Neural cell (in vitro differentiated cells): ENCODE data around the gene MECR. TPM values are rescaled to one million over a fixed set of nuclear protein-coding genes. Genes with fewer than 3 reads are reported as not detected.

Experiments
- H2AFZ ChIP-seq: fragments of 200-600, 300-800 bp; sonication (generic), shearing (Covaris generic); 2 replicates; pipeline ENCODE4 v1.6.0; 2014; ENCODE audit warnings: low read depth, mild to moderate bottlenecking, antibody characterized with exemption, low read length, moderate library complexity
- H3F3A ChIP-seq: fragments of 200-600 bp; shearing (Covaris generic); 2 replicates; pipeline ENCODE4 v1.6.1; 2016; ENCODE audit warnings: mild to moderate bottlenecking, moderate library complexity, mixed read lengths, antibody characterized with exemption, low read length; ENCODE audit not compliant: insufficient read depth, poor library complexity, severe bottlenecking
- H3K27ac ChIP-seq: fragments of 200-600, 300-800 bp; sonication (generic), shearing (Covaris generic); 2 replicates; pipeline ENCODE4 v1.5.1; 2014; ENCODE audit warnings: mild to moderate bottlenecking, low read length, moderate library complexity
- H3K27me3 ChIP-seq: fragments of 300-800, 200-600 bp; sonication (generic), shearing (Covaris generic); 2 replicates; pipeline ENCODE4 v1.6.0; 2014; ENCODE audit warnings: mild to moderate bottlenecking, low read depth, low read length, moderate library complexity; ENCODE audit not compliant: insufficient read depth
- H3K36me3 ChIP-seq: fragments of 300-800, 200-600 bp; sonication (generic), shearing (Covaris generic); 2 replicates; pipeline ENCODE4 v1.5.1; 2014; ENCODE audit warnings: mild to moderate bottlenecking, antibody characterized with exemption, low read length, moderate library complexity; ENCODE audit not compliant: insufficient read depth
- H3K4me2 ChIP-seq: fragments of 300-800, 200-600 bp; sonication (generic), shearing (Covaris generic); 2 replicates; pipeline ENCODE4 v1.6.0; 2014; ENCODE audit warnings: mild to moderate bottlenecking, low read length
- H3K4me3 ChIP-seq: fragments of 300-800, 200-600 bp; sonication (generic), shearing (Covaris generic); 2 replicates; pipeline ENCODE4 v1.5.1; 2014; ENCODE audit warnings: mild to moderate bottlenecking, low read length, moderate library complexity
- H3K79me2 ChIP-seq: fragments of 200-600 bp; shearing (Covaris generic); replicated peaks from 2 replicates; pipeline ENCODE4 v1.6.0; 2014; ENCODE audit warnings: mild to moderate bottlenecking, low read length, moderate library complexity; ENCODE audit not compliant: insufficient read depth
- H3K9ac ChIP-seq: fragments of 300-800, 200-600 bp; sonication (generic), shearing (Covaris generic); 2 replicates; pipeline ENCODE4 v1.6.1; 2016; ENCODE audit warnings: mild to moderate bottlenecking, low read length, mixed read lengths
- H3K9me2 ChIP-seq: fragments of 200-600 bp; shearing (Covaris generic); 2 replicates; pipeline ENCODE4 v1.6.1; 2016; ENCODE audit warnings: mild to moderate bottlenecking, low read length, mixed read lengths; ENCODE audit not compliant: insufficient read depth
- H3K9me3 ChIP-seq: fragments of 200-600, 300-800 bp; sonication (generic), shearing (Covaris generic); 2 replicates; pipeline ENCODE4 v1.6.1; 2016; ENCODE audit warnings: mild to moderate bottlenecking, mixed run types, low read length, moderate library complexity, mixed read lengths
- H4K20me1 ChIP-seq: fragments of 200-600 bp; shearing (Covaris generic); 2 replicates; pipeline ENCODE4 v1.6.1; 2016; ENCODE audit warnings: mild to moderate bottlenecking, mixed run types; ENCODE audit not compliant: insufficient read depth
- EP300 ChIP-seq: fragments of 450-650 bp; conservative IDR thresholded peaks from 2 replicates; pipeline ENCODE4 v1.6.1; 2014; ENCODE audit warnings: antibody characterized with exemption, mild to moderate bottlenecking, moderate library complexity; ENCODE audit not compliant: poor library complexity, severe bottlenecking
- EZH2 ChIP-seq: fragments of 200-600, 300-800 bp; shearing (Covaris generic), sonication (generic); IDR thresholded peaks from 2 replicates; pipeline ENCODE4 v1.6.1; 2014; ENCODE audit warnings: antibody characterized with exemption, low read length, borderline replicate concordance, mild to moderate bottlenecking; ENCODE audit not compliant: insufficient read depth, poor library complexity, severe bottlenecking
- MXI1 ChIP-seq: fragments of 450-650 bp; conservative IDR thresholded peaks from 2 replicates; pipeline ENCODE4 v1.6.1; 2014; ENCODE audit warnings: antibody characterized with exemption, mild to moderate bottlenecking; ENCODE audit not compliant: poor library complexity, severe bottlenecking
- POLR2AphosphoS5 ChIP-seq: IDR thresholded peaks from 2 replicates; pipeline ENCODE4 v1.6.1; 2012
- RAD21 ChIP-seq: fragments of 450-650 bp; conservative IDR thresholded peaks from 2 replicates; pipeline ENCODE4 v1.6.1; 2014; ENCODE audit warnings: antibody characterized with exemption, mild to moderate bottlenecking, moderate library complexity
- SMC3 ChIP-seq: fragments of 450-650 bp; conservative IDR thresholded peaks from 2 replicates; pipeline ENCODE4 v1.6.1; 2014; ENCODE audit warnings: antibody characterized with exemption, mild to moderate bottlenecking, moderate library complexity; ENCODE audit not compliant: poor library complexity
- TAF1 ChIP-seq: IDR thresholded peaks from 2 replicates; pipeline ENCODE4 v1.6.1; 2012; ENCODE audit warnings: low read depth
- polyA plus RNA-seq: library from polyadenylated mRNA; depleted of rRNA; stranded (reverse); fragments of >200 nt; gene quantifications from 2 replicates; pipeline ENCODE4 v1.2.3, GENCODE V29; 2014
- TF ChIP-seq, protein P1 (sequence below): IDR thresholded peaks from 2 replicates; pipeline ENCODE4 v1.6.1; 2012; ENCODE audit warnings: borderline replicate concordance
- TF ChIP-seq, protein P2 (sequence below): fragments of 450-650 bp; IDR thresholded peaks from 2 replicates; pipeline ENCODE4 v1.5.1; 2014; ENCODE audit warnings: antibody characterized with exemption, mild to moderate bottlenecking, moderate library complexity; ENCODE audit not compliant: poor library complexity, severe bottlenecking

MECR gene
- polyA plus RNA-seq, 1 donor from 2014 or later: 14.0 TPM

GRCh38 chr1:29264773-29265389 is 34.1 kb upstream of the MECR start:
- H3K4me3 ChIP-seq: no peak overlapping the region
- TF ChIP-seq MXI1 (no peak), SMC3 (no peak), POLR2AphosphoS5 (no peak), EZH2 (no peak)
- TF ChIP-seq, protein P1, sequence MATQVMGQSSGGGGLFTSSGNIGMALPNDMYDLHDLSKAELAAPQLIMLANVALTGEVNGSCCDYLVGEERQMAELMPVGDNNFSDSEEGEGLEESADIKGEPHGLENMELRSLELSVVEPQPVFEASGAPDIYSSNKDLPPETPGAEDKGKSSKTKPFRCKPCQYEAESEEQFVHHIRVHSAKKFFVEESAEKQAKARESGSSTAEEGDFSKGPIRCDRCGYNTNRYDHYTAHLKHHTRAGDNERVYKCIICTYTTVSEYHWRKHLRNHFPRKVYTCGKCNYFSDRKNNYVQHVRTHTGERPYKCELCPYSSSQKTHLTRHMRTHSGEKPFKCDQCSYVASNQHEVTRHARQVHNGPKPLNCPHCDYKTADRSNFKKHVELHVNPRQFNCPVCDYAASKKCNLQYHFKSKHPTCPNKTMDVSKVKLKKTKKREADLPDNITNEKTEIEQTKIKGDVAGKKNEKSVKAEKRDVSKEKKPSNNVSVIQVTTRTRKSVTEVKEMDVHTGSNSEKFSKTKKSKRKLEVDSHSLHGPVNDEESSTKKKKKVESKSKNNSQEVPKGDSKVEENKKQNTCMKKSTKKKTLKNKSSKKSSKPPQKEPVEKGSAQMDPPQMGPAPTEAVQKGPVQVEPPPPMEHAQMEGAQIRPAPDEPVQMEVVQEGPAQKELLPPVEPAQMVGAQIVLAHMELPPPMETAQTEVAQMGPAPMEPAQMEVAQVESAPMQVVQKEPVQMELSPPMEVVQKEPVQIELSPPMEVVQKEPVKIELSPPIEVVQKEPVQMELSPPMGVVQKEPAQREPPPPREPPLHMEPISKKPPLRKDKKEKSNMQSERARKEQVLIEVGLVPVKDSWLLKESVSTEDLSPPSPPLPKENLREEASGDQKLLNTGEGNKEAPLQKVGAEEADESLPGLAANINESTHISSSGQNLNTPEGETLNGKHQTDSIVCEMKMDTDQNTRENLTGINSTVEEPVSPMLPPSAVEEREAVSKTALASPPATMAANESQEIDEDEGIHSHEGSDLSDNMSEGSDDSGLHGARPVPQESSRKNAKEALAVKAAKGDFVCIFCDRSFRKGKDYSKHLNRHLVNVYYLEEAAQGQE: no peak
- no peaks in the 10 kb centered on the region for H3F3A ChIP-seq
- H3K9ac ChIP-seq: no peak overlapping the region
- H3K4me2 ChIP-seq: no peak overlapping the region
- H3K27me3 ChIP-seq: peaks cover 12% of the 10 kb centered on the region
- no peak overlapping the region for H2AFZ ChIP-seq
- H4K20me1 ChIP-seq: no peaks in the 10 kb centered on the region
- H3K36me3 ChIP-seq: no peaks in the 10 kb centered on the region
- H3K9me3 ChIP-seq: no peaks in the 10 kb centered on the region
- H3K79me2 ChIP-seq: no peaks in the 10 kb centered on the region
- H3K9me2 ChIP-seq: no peaks in the 10 kb centered on the region
- H3K27ac ChIP-seq: no peak overlapping the region

- H2AFZ ChIP-seq: no peak overlapping the region
Measured at GRCh38 chr1:29260531-29260930, 29.8 kb upstream of the MECR start.

More at GRCh38 chr1:29260531-29260930, 29.8 kb upstream of the MECR start:
- Histone ChIP-seq H3K4me2 (no peak overlapping the region), H3F3A (no peaks in the 10 kb centered on the region), H3K27ac (no peak overlapping the region), H3K9ac (no peak overlapping the region), H3K9me3 (no peaks in the 10 kb centered on the region), H3K4me3 (peak overlapping the region; percentile 63), H3K9me2 (no peaks in the 10 kb centered on the region), H4K20me1 (no peaks in the 10 kb centered on the region), H3K79me2 (no peaks in the 10 kb centered on the region), H3K36me3 (no peaks in the 10 kb centered on the region), H3K27me3 (peaks cover 23% of the 10 kb centered on the region)
- no peak for TF ChIP-seq POLR2AphosphoS5
- no peak for TF ChIP-seq RAD21
- TF ChIP-seq, protein P1: no peak
- no peak for TF ChIP-seq EP300
- no peak for TF ChIP-seq SMC3
- TF ChIP-seq MXI1: no peak
- TF ChIP-seq, protein P2, sequence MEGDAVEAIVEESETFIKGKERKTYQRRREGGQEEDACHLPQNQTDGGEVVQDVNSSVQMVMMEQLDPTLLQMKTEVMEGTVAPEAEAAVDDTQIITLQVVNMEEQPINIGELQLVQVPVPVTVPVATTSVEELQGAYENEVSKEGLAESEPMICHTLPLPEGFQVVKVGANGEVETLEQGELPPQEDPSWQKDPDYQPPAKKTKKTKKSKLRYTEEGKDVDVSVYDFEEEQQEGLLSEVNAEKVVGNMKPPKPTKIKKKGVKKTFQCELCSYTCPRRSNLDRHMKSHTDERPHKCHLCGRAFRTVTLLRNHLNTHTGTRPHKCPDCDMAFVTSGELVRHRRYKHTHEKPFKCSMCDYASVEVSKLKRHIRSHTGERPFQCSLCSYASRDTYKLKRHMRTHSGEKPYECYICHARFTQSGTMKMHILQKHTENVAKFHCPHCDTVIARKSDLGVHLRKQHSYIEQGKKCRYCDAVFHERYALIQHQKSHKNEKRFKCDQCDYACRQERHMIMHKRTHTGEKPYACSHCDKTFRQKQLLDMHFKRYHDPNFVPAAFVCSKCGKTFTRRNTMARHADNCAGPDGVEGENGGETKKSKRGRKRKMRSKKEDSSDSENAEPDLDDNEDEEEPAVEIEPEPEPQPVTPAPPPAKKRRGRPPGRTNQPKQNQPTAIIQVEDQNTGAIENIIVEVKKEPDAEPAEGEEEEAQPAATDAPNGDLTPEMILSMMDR: no peak
- no peak for TF ChIP-seq EZH2
- no peak for TF ChIP-seq TAF1
